Measurements from ENCODE around the gene LMX1B. TPM values are rescaled to one million over a fixed set of nuclear protein-coding genes. Genes with fewer than 3 reads are reported as not detected.

LMX1B gene
- total and polyA plus RNA-seq, 7 donors = 0.01 to 0.26 (median 0.08) TPM; not detected in 1

GRCh38 chr9:126646162-126646561 is 32.4 kb downstream of the LMX1B start:
- no peak overlapping the region for H3K4me3 ChIP-seq
- no peak overlapping the region for H3K27ac ChIP-seq
- H3K36me3 ChIP-seq (ENCODE audit: insufficient read depth in 1 of 2, low read depth in 1 of 2) = no peaks in the 10 kb centered on the region
- no peak for ATAC-seq
- H3K4me1 ChIP-seq = no peaks in the 10 kb centered on the region
- intact Hi-C loops (cut with DNase I) = no loop called here
- H3K27me3 ChIP-seq (ENCODE audit: insufficient read depth in 3 of 3, low read length in 2 of 3) = peaks cover 0 to 52% (median 17%) of the 10 kb centered on the region in 3 donors
- no peaks in the 10 kb centered on the region for H3K9me3 ChIP-seq
- no peak for TF ChIP-seq CTCF (IDR thresholded peaks at IDR 0.05)
- no peak for DNase-seq
- WGBS, 3 donors = 77 to 93% (median 78%) methylated on average over 4 of the region's 4 CpGs

GRCh38 chr9:126647585-126648411 is 34.1 kb downstream of the LMX1B start:
- no peak overlapping the region for H3K27ac ChIP-seq
- H3K36me3 ChIP-seq (ENCODE audit: insufficient read depth in 1 of 2, low read depth in 1 of 2) = no peaks in the 10 kb centered on the region
- peaks cover 0 to 59% (median 15%) of the 10 kb centered on the region in 3 donors for H3K27me3 ChIP-seq (ENCODE audit: insufficient read depth in 3 of 3, low read length in 2 of 3)
- ATAC-seq (no peak), DNase-seq (no peak)
- intact Hi-C loops (cut with DNase I) = no loop called here
- H3K9me3 ChIP-seq = no peaks in the 10 kb centered on the region
- no peak overlapping the region for H3K4me3 ChIP-seq
- no peaks in the 10 kb centered on the region for H3K4me1 ChIP-seq
- WGBS, 3 donors = 67 to 73% (median 71%) methylated on average over 16 of the region's 16 CpGs
- no peak for TF ChIP-seq CTCF (IDR thresholded peaks at IDR 0.05)

GRCh38 chr9:126649477-126649876 is 35.7 kb downstream of the LMX1B start:
- no peak for ATAC-seq
- no peaks in the 10 kb centered on the region for H3K36me3 ChIP-seq (ENCODE audit: insufficient read depth in 1 of 2, low read depth in 1 of 2)
- no peak for TF ChIP-seq CTCF (IDR thresholded peaks at IDR 0.05)
- WGBS, 3 donors = 83 to 92% (median 84%) methylated on average over 3 of the region's 3 CpGs
- no peak overlapping the region for H3K4me3 ChIP-seq
- no peak overlapping the region for H3K27ac ChIP-seq
- no peaks in the 10 kb centered on the region for H3K4me1 ChIP-seq
- no peak for DNase-seq
- H3K9me3 ChIP-seq = no peaks in the 10 kb centered on the region
- intact Hi-C loops (cut with DNase I) = no loop called here
- peaks cover 0 to 58% (median 15%) of the 10 kb centered on the region in 3 donors for H3K27me3 ChIP-seq (ENCODE audit: insufficient read depth in 3 of 3, low read length in 2 of 3)

- Histone ChIP-seq H3K4me3 (no peak overlapping the region), H3K9me3 (no peaks in the 10 kb centered on the region), H3K27ac (no peak overlapping the region), H3K36me3 (ENCODE audit: insufficient read depth in 1 of 2, low read depth in 1 of 2) (no peaks in the 10 kb centered on the region), H3K4me1 (no peaks in the 10 kb centered on the region), H3K27me3 (ENCODE audit: insufficient read depth in 3 of 3, low read length in 2 of 3) (peaks cover 0 to 52% (median 9%) of the 10 kb centered on the region in 3 donors)
- 52 to 60% (median 54%) methylated on average over 21 to 24 of the region's 24 CpGs for WGBS, 3 donors
- no peak for ATAC-seq
- TF ChIP-seq CTCF (IDR thresholded peaks at IDR 0.05) = no peak
- no peak for DNase-seq
- intact Hi-C loops (cut with DNase I) = no loop called here
Measured at GRCh38 chr9:126650404-126651341, 36.9 kb downstream of the LMX1B start.
